Stimulated activated CD4-positive, alpha-beta T cell treated with anti-CD3 and anti-CD28 coated beads, TNF-alpha, amount 100 ng/mL, for 24 hours (primary cell): Measurements from ENCODE around the gene TNNT3.

ENCODE experiments used
- DNase-seq, 3 experiments: peaks; one replicate each; pipeline ENCODE4 v3.0.0-alpha.2; 2020; ENCODE audit warnings: low read depth in 3 of 3

TNNT3 gene

GRCh38 chr11:1896923-1897322 lies 22.6 kb upstream of the TNNT3 start:
- DNase-seq, result no peak

DNA sequence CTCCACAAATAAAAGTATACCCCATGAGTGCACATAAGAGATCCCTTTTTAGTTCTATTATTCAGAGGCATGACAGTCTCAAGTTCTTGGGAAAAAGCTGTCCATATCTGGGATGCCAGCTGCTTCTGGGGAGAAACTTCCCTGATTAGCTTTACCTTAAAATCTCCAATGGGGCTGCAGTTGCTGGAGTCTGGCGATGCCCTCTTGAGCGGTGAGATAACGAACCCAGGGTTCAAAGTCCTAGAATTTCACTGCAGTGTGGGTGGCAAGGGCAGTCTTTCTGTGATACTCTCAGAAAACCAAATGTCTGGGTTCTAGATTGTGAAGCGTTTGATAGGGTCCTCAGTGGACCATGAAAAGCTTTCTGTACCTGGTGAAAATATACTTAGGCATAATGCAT lies 20.4 kb upstream of the TNNT3 start:
- DNase-seq, result no peak

- DNase-seq, result no peak
Observed at GRCh38 chr11:1899686-1900085, 19.8 kb upstream of the TNNT3 start.

DNA sequence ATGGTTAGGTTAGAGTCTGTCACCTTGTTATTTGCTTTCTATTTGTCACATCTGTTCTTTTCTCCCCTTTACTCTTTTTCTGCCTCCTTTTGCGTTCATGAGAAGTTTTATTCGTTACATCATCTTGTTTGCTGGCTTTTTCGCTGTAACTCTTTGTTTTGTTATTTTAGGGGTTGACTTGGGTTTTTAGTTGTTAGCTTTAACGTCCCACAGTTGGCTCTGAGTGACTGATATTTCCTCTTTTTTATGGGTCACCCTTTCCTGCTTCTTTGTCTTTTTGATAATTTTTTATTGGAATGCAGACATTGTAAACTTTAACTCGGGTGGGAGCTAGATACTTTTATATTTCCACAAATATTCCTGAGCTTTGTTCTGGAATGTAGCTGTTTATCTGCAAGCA lies 13.3 kb upstream of the TNNT3 start:
- no peak for DNase-seq

GRCh38 chr11:1906611-1907423 lies 12.7 kb upstream of the TNNT3 start:
- no peak for DNase-seq

GRCh38 chr11:1908618-1909017 lies 10.9 kb upstream of the TNNT3 start:
- DNase-seq, result no peak

- DNase-seq, result no peak
Observed at GRCh38 chr11:1909524-1909923, 10.0 kb upstream of the TNNT3 start.

- no peak for DNase-seq
Observed at GRCh38 chr11:1912289-1912878, 7.1 kb upstream of the TNNT3 start.

- DNase-seq, result no peak
Observed at GRCh38 chr11:1913271-1914060, 6.0 kb upstream of the TNNT3 start.

GRCh38 chr11:1915795-1916131 lies 3.7 kb upstream of the TNNT3 start:
- no peak for DNase-seq

DNA sequence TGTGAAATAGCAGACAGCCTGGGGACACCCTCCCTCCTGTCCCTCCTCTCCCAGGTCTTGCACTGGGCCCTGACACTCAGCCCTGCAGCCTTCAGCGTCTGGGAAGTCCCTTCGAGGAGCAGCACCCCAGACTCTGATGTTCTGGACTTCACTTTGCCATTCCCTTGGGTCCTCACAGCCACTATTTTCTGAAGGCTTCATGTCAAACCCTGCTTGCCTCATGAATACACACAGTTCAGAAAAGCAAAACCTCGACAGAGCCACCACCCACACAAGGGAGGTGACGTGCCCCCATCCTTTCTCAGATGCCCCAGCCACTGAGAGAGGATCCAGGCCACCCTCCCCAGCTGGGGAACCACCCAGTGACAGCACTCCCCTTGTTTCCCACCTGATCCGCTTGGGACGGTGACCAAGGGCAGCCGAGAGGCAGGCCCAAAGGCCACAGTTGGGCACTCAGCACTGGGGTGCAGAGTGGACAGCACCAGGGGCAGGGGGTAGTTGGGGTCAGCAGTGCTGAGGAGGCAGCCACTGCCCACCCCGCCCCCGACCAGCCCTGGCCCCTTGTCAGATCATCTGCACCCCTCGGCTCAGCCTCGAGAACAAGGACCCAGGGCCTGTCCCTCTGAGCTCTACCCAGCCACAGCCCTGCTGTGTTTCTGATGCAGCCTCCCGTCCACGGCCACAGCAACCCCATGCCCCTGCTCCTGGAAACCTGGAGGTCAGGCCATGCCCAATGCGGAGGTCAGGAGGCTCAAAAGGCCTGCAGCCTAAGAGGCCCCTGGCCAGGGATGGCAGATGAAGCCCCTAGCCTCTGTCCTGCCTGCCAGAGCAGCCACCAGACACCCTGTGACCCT lies 3.1 kb upstream of the TNNT3 start:
- no peak for DNase-seq

GRCh38 chr11:1916986-1917522 lies 2.4 kb upstream of the TNNT3 start:
- DNase-seq, result no peak

DNA sequence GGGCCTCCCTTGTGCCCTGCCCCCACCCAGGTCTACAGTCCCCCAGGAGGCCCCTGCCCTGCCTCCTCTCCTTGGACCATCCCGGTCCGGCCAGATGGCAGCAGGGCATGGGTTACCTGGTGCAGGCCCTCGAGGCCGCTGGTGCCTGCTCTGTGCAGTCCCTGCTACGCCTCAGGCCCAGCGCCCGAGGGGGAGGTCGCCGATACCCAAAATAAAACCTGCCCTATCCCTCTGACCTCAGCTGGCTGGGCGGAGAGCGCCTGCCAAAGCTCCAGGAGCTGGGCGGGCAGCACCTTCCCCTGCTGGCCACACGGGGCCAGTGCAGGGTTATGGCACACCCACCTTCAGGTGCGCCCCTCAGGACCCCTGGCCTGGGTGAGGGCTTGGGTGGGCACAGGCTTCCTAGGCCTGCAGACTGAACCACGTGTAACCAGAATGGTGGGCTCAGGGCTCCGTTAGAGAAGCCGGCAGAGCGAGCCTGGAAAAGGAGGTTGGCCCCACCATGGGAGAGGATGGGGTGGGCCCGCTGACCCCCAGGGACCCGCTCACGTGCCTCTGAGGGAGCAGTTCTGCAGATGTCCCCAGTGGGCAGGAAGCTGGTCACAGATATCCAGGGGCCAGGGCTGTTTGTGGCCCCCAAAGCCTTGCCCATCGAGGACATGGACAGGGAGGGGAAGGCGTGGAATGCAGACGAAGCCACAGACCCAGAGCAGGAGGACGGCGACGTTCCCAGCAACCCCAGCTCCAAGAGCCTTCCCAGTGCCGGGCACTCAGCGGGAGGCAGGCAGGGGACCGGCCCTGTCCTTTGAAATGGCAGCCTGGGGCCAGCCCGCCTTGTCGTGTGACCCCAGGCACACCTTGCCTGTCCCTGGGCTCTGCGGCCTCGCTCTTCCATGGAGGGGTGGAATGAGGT lies 1.7 kb upstream of the TNNT3 start:
- no peak for DNase-seq

- no peak for DNase-seq
Observed at GRCh38 chr11:1918436-1919315, 827 bp upstream of the TNNT3 start.

- no peak for DNase-seq
Observed at GRCh38 chr11:1920128-1920908, 815 bp downstream of the TNNT3 start.

DNA sequence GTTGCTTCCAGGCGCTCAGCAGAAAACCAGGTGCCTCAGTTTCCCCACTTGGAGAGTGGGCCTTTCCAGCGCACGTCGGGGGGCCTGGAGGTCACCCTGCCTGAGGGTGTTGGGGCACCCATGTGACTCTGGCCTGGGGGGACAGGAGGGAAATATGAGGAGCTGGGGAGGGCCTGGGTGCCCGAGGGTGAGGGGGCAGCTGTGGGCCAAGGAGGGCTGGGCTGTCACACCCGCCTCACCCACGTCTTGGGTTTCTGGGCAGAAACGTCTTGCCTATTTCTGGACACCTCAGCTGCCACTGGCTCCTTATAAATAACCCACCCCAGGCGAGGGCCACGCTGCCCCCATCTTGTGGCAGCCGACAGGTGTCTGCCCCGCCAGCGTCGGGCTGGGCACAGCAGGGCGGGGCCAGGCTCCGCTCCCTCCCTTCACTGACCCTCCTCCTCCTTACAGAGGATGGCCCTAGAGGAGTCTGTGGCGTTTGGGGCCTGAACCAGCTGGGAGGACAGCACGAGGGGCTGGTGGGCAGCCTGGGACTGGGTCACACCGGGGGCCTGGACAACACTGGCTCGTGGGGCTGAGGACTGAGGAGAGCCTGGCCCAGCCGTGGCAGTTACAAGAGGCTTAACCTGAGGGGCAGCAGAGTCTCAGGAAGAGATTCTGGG lies 1.5 kb downstream of the TNNT3 start:
- DNase-seq, result no peak

- no peak for DNase-seq
Observed at GRCh38 chr11:1921574-1922141, 2.2 kb downstream of the TNNT3 start.
